ENCODE measurements around the gene DCST2.

Gene DCST2

GRCh38 chr1:155049651-155050559 lies 16.3 kb upstream of the DCST2 start:
- Histone ChIP-seq H3K27me3 (ENCODE audit: insufficient read depth, low read depth, severe bottlenecking) (no peaks in the 10 kb centered on the region), H3K4me3 (ENCODE audit: low read depth, low read length) (peak overlapping the region; percentile 74), H3K36me3 (peaks cover 17% of the 10 kb centered on the region), H3K9me3 (ENCODE audit: severe bottlenecking) (no peaks in the 10 kb centered on the region), H3K27ac (peak overlapping the region; percentile 93)
- no peak for TF ChIP-seq CTCF (IDR thresholded peaks at IDR 0.05; ENCODE audit: low read depth, low read length)
- no peak for DNase-seq

- H3K4me3 ChIP-seq (ENCODE audit: low read depth, low read length): no peak overlapping the region
- no peaks in the 10 kb centered on the region for H3K9me3 ChIP-seq (ENCODE audit: severe bottlenecking)
- no peaks in the 10 kb centered on the region for H3K27me3 ChIP-seq (ENCODE audit: insufficient read depth, low read depth, severe bottlenecking)
- peaks cover 5% of the 10 kb centered on the region for H3K36me3 ChIP-seq
- peak; percentile 96 for DNase-seq
- H3K27ac ChIP-seq: peak overlapping the region; percentile 93
- TF ChIP-seq CTCF (IDR thresholded peaks at IDR 0.05; ENCODE audit: low read depth, low read length): 0 out of 2 replicates have a peak, but pooled peaks have one; percentile 9
Observed at GRCh38 chr1:155048449-155049334, 15.1 kb upstream of the DCST2 start.

GRCh38 chr1:155044812-155045657 lies 11.5 kb upstream of the DCST2 start:
- peak; percentile 99 for TF ChIP-seq CTCF (IDR thresholded peaks at IDR 0.05; ENCODE audit: low read depth, low read length)
- Histone ChIP-seq H3K27me3 (ENCODE audit: insufficient read depth, low read depth, severe bottlenecking) (no peaks in the 10 kb centered on the region), H3K27ac (peak overlapping the region; percentile 71), H3K9me3 (ENCODE audit: severe bottlenecking) (no peaks in the 10 kb centered on the region), H3K4me3 (ENCODE audit: low read depth, low read length) (no peak overlapping the region), H3K36me3 (no peaks in the 10 kb centered on the region)
- DNase-seq: peak; percentile 99

GRCh38 chr1:155044365-155044764 lies 10.8 kb upstream of the DCST2 start:
- no peak overlapping the region for H3K4me3 ChIP-seq (ENCODE audit: low read depth, low read length)
- TF ChIP-seq CTCF (IDR thresholded peaks at IDR 0.05; ENCODE audit: low read depth, low read length): no peak
- peak overlapping the region; percentile 71 for H3K27ac ChIP-seq
- no peak for DNase-seq
- no peaks in the 10 kb centered on the region for H3K27me3 ChIP-seq (ENCODE audit: insufficient read depth, low read depth, severe bottlenecking)
- no peaks in the 10 kb centered on the region for H3K36me3 ChIP-seq
- no peaks in the 10 kb centered on the region for H3K9me3 ChIP-seq (ENCODE audit: severe bottlenecking)

- H3K36me3 ChIP-seq: no peaks in the 10 kb centered on the region
- TF ChIP-seq CTCF (IDR thresholded peaks at IDR 0.05; ENCODE audit: low read depth, low read length): no peak
- no peak for DNase-seq
- H3K4me3 ChIP-seq (ENCODE audit: low read depth, low read length): no peak overlapping the region
- H3K9me3 ChIP-seq (ENCODE audit: severe bottlenecking): no peaks in the 10 kb centered on the region
- no peak overlapping the region for H3K27ac ChIP-seq
- no peaks in the 10 kb centered on the region for H3K27me3 ChIP-seq (ENCODE audit: insufficient read depth, low read depth, severe bottlenecking)
Observed at GRCh38 chr1:155043793-155044192, 10.2 kb upstream of the DCST2 start.

Measured in WERI-Rb-1 (cell line).